ENCODE measurements around the gene PLAC9.

DNA sequence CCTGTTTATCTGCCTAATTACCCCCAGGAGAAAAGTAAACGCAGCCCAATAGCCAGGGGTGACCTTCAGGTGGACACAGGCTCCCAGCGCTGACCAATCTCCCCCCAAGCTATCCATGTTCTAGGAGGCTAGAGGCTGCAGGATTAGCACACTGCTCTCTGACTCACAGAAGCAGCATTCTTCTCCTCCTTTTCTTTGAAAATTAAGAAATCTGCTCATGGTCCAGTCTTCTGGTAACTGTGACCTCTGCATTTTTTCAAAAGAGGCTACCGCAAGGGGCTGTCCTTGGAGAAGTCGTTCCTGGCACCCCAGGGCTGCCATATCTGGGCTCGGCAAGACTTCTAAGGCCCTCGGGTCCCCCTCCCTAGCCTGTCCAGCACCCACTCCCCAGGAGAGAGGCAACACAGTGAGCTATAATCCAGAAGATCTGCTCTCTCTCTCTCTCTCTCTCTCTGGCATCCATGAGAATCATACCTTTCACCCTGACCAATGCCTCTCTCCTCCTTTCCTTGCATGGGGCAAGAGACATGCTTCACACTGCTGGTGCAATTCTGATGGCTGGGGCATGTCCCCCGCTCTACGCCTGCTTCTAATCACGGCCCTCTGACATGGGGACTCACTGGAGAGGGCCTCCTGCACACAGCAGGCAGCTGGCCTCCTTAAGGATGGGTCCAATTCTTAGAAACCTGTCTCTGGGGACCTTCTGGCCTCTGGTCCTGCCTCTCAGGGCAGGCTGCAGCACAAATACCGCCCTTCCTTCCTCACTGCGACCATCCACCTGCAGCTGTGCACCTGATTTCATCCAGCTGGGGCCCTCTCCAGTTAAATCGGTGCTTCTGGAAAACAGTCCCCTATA lies 45.5 kb downstream of the PLAC9 start:
- TF ChIP-seq, protein P1, sequence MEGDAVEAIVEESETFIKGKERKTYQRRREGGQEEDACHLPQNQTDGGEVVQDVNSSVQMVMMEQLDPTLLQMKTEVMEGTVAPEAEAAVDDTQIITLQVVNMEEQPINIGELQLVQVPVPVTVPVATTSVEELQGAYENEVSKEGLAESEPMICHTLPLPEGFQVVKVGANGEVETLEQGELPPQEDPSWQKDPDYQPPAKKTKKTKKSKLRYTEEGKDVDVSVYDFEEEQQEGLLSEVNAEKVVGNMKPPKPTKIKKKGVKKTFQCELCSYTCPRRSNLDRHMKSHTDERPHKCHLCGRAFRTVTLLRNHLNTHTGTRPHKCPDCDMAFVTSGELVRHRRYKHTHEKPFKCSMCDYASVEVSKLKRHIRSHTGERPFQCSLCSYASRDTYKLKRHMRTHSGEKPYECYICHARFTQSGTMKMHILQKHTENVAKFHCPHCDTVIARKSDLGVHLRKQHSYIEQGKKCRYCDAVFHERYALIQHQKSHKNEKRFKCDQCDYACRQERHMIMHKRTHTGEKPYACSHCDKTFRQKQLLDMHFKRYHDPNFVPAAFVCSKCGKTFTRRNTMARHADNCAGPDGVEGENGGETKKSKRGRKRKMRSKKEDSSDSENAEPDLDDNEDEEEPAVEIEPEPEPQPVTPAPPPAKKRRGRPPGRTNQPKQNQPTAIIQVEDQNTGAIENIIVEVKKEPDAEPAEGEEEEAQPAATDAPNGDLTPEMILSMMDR (IDR thresholded peaks at IDR 0.05): no peak
- no peak for TF ChIP-seq EZH2phosphoT487 (IDR thresholded peaks at IDR 0.05)

Data from neural progenitor cell (in vitro differentiated cells).